Fibroblast of villous mesenchyme (primary cell): Measurements from ENCODE around the gene THAP8. TPM values are rescaled to one million over a fixed set of nuclear protein-coding genes. Genes with fewer than 3 reads are reported as not detected.
A peak's percentile ranks its signal among the peaks of the same experiment; 100 is the strongest.

Experiments
- DNase-seq: peaks from one replicate; pipeline ENCODE4 v3.0.0-alpha.2; 2010; ENCODE audit warnings: low read depth
- H3K4me3 ChIP-seq: 2 replicates; pipeline ENCODE4 v1.5.1; 2011; ENCODE audit warnings: low read depth, mild to moderate bottlenecking, low read length
- total RNA-seq: library from RNA; depleted of rRNA; stranded (reverse); fragments of >200 nt; gene quantifications from 2 replicates; pipeline ENCODE4 v1.2.3, GENCODE V29; 2012
- TF ChIP-seq, protein P1 (sequence below): IDR thresholded peaks from 2 replicates; pipeline ENCODE4 v1.5.1; 2012; ENCODE audit warnings: low read depth, mild to moderate bottlenecking, low read length; ENCODE audit not compliant: insufficient read depth

THAP8 gene, protein sequence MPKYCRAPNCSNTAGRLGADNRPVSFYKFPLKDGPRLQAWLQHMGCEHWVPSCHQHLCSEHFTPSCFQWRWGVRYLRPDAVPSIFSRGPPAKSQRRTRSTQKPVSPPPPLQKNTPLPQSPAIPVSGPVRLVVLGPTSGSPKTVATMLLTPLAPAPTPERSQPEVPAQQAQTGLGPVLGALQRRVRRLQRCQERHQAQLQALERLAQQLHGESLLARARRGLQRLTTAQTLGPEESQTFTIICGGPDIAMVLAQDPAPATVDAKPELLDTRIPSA
- 2.9 and 4.3 TPM in 2 replicates for total RNA-seq

- peak within 1 kb of the TSS; percentile 83 for H3K4me3 ChIP-seq
- peak; percentile 100 for DNase-seq
- TF ChIP-seq, protein P1, sequence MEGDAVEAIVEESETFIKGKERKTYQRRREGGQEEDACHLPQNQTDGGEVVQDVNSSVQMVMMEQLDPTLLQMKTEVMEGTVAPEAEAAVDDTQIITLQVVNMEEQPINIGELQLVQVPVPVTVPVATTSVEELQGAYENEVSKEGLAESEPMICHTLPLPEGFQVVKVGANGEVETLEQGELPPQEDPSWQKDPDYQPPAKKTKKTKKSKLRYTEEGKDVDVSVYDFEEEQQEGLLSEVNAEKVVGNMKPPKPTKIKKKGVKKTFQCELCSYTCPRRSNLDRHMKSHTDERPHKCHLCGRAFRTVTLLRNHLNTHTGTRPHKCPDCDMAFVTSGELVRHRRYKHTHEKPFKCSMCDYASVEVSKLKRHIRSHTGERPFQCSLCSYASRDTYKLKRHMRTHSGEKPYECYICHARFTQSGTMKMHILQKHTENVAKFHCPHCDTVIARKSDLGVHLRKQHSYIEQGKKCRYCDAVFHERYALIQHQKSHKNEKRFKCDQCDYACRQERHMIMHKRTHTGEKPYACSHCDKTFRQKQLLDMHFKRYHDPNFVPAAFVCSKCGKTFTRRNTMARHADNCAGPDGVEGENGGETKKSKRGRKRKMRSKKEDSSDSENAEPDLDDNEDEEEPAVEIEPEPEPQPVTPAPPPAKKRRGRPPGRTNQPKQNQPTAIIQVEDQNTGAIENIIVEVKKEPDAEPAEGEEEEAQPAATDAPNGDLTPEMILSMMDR = peak; percentile 40
These were observed at the start of gene THAP8 for GRCh38 chr19:36054119-36054732. Gene THAP8, minus strand, starts transcription at chr19:36054285. Its CDS starts 68 bp downstream, at chr19:36054217.

DNA sequence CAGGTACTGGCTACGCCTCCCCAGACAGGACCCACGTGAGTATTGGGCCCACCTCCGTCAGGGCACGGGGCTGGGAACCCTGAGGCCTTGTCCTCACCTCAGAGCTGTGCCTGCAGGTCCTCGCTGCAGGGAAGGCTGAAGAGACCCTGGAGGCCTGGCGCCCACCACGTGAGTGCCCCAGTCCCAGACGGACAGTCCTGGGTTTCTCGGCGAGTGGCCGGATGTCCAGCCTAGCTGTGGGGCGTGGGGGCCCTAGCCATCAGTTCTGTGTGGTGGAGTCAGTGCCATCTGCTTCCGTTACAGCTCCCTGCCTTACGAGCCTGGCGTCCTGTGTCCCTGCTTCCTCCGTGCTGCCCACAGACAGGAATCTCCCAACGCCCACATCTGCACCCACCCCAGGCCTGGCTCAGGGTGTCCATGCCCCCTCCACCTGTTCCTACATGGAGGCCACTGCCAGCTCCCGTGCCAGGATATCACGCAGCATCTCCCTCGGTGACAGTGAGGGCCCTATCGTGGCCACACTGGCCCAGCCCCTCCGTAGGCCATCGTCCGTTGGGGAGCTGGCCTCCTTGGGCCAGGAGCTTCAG lies 49.0 kb upstream of the THAP8 start:
- H3K4me3 ChIP-seq = no peak overlapping the region
- TF ChIP-seq, protein P1 = no peak
- no peak for DNase-seq

DNA sequence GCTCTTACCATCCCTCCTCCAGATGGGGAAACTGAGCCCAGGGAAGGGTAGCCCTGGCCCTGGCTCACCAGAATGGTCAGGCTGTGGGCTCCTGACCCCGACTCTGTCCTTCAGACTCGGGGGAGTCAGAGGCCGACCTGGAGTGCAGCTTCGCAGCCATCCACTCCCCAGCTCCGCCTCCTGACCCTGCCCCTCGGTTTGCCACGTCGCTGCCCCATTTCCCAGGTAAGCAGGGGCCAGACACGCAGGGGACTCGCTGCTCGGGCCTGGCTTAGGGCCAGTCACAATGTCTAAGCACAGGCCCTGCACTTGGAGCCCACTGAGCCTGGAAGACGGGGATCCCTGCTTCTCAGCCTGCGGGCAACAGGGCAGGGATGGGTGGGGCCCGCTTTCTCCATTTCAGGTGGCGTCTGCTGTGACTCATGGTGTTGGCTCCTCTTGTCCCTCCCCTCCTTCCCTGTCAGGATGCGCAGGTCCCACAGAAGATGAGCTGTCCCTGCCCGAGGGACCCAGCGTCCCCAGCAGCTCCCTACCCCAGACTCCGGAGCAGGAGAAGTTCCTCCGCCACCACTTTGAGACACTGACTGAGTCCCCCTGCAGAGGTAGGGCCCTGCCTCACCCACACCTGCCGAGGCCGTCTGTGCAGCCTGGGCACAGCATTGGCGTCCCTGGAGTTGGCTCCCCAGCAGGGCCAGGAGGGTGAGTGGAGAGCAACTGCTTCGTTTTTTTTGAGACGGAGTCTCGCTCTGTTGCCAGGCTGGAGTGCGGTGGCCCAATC lies 47.7 kb upstream of the THAP8 start:
- no peak for DNase-seq
- TF ChIP-seq, protein P1 = no peak
- H3K4me3 ChIP-seq = no peak overlapping the region

GRCh38 chr19:36100476-36100875 lies 46.4 kb upstream of the THAP8 start:
- no peak for DNase-seq
- TF ChIP-seq, protein P1 = no peak
- no peak overlapping the region for H3K4me3 ChIP-seq

DNA sequence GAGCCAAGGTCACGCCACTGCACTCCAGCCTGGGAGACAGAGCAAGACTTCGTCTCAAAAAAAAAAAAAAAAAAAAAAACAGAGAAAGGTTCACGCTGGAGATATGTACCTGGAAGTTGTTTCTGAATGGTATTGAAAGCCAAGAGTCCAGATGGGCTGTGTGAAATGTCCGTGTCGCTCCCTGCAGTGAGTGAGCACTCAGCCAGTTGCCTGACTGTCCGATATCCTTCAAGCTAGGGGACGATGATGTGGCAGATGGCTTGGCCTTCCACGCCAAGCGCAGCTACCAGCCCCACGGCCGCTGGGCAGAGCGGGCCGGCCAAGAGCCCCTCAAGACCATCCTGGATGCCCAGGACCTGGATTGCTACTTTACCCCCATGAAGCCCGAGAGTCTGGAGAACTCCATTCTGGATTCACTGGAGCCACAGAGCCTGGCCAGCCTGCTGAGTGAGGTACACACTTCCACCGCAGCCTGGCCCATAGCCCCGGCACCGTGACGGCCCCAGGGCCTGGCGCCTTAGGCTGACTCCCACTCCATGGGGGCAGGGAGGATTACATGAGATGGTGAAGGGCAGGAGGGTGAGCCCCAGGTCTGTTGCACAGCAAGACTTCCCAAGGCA lies 45.2 kb upstream of the THAP8 start:
- DNase-seq = no peak
- TF ChIP-seq, protein P1 = no peak
- H3K4me3 ChIP-seq = no peak overlapping the region

DNA sequence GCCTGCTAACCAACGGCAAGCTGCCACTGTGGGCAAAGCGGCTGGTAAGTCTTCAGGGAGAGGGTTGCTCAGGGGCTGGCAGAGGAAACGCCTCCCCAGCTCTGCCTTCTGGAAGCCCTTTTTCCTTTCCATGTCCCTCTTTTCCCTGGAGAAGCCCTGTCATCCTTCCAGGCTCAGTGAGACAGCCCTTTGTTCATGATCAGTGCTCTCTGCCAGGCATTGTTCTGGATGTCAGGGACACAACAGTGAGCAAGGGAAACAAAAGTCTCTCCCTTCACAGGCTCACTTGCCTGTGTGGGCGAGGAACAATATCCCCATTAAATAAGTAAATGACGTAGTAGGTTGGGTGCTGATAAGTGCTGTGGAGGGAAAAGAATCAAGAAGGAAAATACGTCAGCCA lies 43.0 kb upstream of the THAP8 start:
- TF ChIP-seq, protein P1 = no peak
- no peak for DNase-seq
- no peak overlapping the region for H3K4me3 ChIP-seq
